Keratinocyte (primary cell): ENCODE results near the gene HES2. TPM values are rescaled to one million over a fixed set of nuclear protein-coding genes. Genes with fewer than 3 reads are reported as not detected.

Source experiments
- DNase-seq: peaks from one replicate; pipeline ENCODE4 v3.0.0-alpha.2; 2011; ENCODE audit warnings: low read depth, missing footprints, low spot score
- FAIRE-seq: peaks from 2 replicates; lab custom pipeline; 2011; peaks lifted over from hg19 to GRCh38; lab: Jason Lieb, UNC
- H2AFZ ChIP-seq: 2 replicates; pipeline ENCODE4 v1.6.0; 2012; ENCODE audit warnings: low read length, control low read depth, inconsistent platforms; ENCODE audit not compliant: control insufficient read depth
- H3K27ac ChIP-seq: 2 replicates; pipeline ENCODE4 v1.5.1; 2011; ENCODE audit warnings: low read length; ENCODE audit not compliant: control insufficient read depth, insufficient read depth
- H3K27me3 ChIP-seq: 3 replicates; pipeline ENCODE4 v1.6.0; 2011; ENCODE audit warnings: low read length; ENCODE audit not compliant: control insufficient read depth, insufficient read depth; ENCODE audit errors: extremely low read depth
- H3K36me3 ChIP-seq, 2 experiments: 2 replicates in 1 of 2; 3 replicates in 1 of 2; pipeline ENCODE4 v1.5.1; 2011; ENCODE audit warnings: low read length in 2 of 2, mild to moderate bottlenecking in 1 of 2; ENCODE audit not compliant: control insufficient read depth in 2 of 2, insufficient read depth in 2 of 2; ENCODE audit errors: extremely low read depth in 1 of 2
- H3K4me1 ChIP-seq: 3 replicates; pipeline ENCODE4 v1.5.1; 2011; ENCODE audit warnings: low read length; ENCODE audit not compliant: control insufficient read depth, insufficient read depth; ENCODE audit errors: extremely low read depth
- H3K4me2 ChIP-seq: 3 replicates; pipeline ENCODE4 v1.6.0; 2011; ENCODE audit warnings: low read depth, low read length; ENCODE audit not compliant: control insufficient read depth, insufficient read depth; ENCODE audit errors: extremely low read depth
- H3K4me3 ChIP-seq, 3 experiments: fragments of 200-600 bp in 1 of 3; sonication (generic) in 1 of 3; 2 replicates in 2 of 3; 3 replicates in 1 of 3; pipeline ENCODE4 v1.5.1; 2011 to 2016; ENCODE audit warnings: low read length in 3 of 3, mild to moderate bottlenecking in 3 of 3, control low read depth in 2 of 3, inconsistent platforms in 1 of 3, low read depth in 1 of 3, mixed read lengths in 1 of 3, mixed run types in 1 of 3, moderate library complexity in 1 of 3; ENCODE audit not compliant: control insufficient read depth in 2 of 3, insufficient read depth in 2 of 3; ENCODE audit errors: extremely low read depth in 1 of 3
- H3K79me2 ChIP-seq: 2 replicates; pipeline ENCODE4 v1.6.0; 2012; ENCODE audit warnings: low read length; ENCODE audit not compliant: control insufficient read depth, insufficient read depth
- H3K9ac ChIP-seq: 3 replicates; pipeline ENCODE4 v1.6.0; 2011; ENCODE audit warnings: low read length; ENCODE audit not compliant: control insufficient read depth, insufficient read depth; ENCODE audit errors: extremely low read depth
- H3K9me1 ChIP-seq: 3 replicates; pipeline ENCODE4 v1.6.0; 2011; ENCODE audit warnings: low read length; ENCODE audit not compliant: control insufficient read depth, insufficient read depth; ENCODE audit errors: extremely low read depth
- H3K9me3 ChIP-seq: 2 replicates; pipeline ENCODE4 v1.5.1; 2012; ENCODE audit warnings: low read depth, low read length; ENCODE audit not compliant: control insufficient read depth
- H4K20me1 ChIP-seq: 3 replicates; pipeline ENCODE4 v1.6.0; 2011; ENCODE audit warnings: low read length; ENCODE audit not compliant: control insufficient read depth, insufficient read depth; ENCODE audit errors: extremely low read depth
- EZH2 ChIP-seq: IDR thresholded peaks from one replicate; pipeline ENCODE4 v1.6.1; 2012; ENCODE audit warnings: inconsistent platforms, mild to moderate bottlenecking, low read length, moderate library complexity
- dilution Hi-C: fragments of 300-500 bp; cut with MboI; formaldehyde crosslinking; loops from one replicate; pipeline ENCODE4 v1.7.0; 2020; ENCODE audit warnings: low sequenced_read_pairs; ENCODE audit not compliant: extremely low pct_ligation_motif_present
- polyA plus RNA-seq, 5 experiments: library from polyadenylated mRNA; depleted of rRNA in 3 of 5; stranded (reverse) in 3 of 5; stranded (forward) in 1 of 5; unstranded in 1 of 5; fragments of >200 nt; gene quantifications; 1 replicate in 1 of 5; 2 replicates in 3 of 5; 3 replicates in 1 of 5; pipeline versions ENCODE4 v1.2.1 to v1.2.3, GENCODE V29; 2011 to 2012; ENCODE audit warnings: missing spikeins in 2 of 5, low read depth in 1 of 5, low replicate concordance in 1 of 5
- TF ChIP-seq, protein P1 (sequence below), 3 experiments: IDR thresholded peaks in 1 of 3; conservative IDR thresholded peaks in 1 of 3; optimal IDR thresholded peaks in 1 of 3; 2 replicates in 2 of 3; 3 replicates in 1 of 3; pipeline versions ENCODE3 to v1.5.1; 2011; ENCODE audit warnings: low read length in 3 of 3, mild to moderate bottlenecking in 3 of 3, moderate library complexity in 2 of 3, control low read depth in 1 of 3, inconsistent platforms in 1 of 3; ENCODE audit not compliant: insufficient read depth in 2 of 3; ENCODE audit errors: extremely low read depth in 1 of 3

HES2 gene
- polyA plus RNA-seq, 1 donor (not counting 4 experiments of a cell fraction or from before 2014, with no cell fraction given) = 30.1 TPM

DNA sequence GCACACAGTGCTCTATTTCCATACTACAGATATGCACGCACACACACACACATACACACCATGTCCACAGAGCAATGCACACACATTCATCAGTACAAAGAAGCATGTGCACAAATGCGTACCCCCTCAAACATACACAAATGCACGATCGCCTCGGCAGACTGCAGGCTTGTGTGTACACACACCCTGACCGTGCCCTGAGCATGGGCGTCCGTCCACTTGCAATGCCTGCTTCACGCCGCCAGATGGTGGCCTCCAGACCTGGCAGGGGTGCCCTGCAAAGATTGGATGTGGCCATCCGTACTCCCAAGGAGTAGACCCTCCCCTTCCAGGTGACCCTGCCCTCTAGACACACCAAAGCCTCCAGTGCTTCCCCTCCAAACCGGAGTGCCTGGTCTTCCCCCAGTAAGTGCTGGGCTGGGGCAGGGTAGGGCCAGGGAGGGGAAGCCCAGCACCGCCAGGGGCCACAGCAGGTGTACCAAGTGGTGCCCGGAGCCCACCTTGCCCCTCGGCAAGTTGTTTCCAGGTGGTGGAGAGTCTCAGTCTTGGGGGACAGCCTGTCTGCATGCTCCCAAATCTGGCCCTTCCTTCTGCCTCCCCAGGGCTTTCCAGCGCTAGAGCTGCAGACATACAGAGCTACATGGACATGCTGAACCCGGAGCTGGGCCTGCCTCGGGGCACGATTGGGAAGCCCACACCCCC lies 25.5 kb upstream of the HES2 start:
- dilution Hi-C loops = no loop called here
- Histone ChIP-seq H3K79me2 (no peaks in the 10 kb centered on the region), H3K4me1 (no peaks in the 10 kb centered on the region), H3K36me3 (no peaks in the 10 kb centered on the region), H3K27me3 (peaks cover 38% of the 10 kb centered on the region), H3K9me3 (no peaks in the 10 kb centered on the region), H2AFZ (no peak overlapping the region), H3K27ac (no peak overlapping the region), H3K4me3 (no peak overlapping the region), H3K9ac (no peak overlapping the region), H4K20me1 (no peaks in the 10 kb centered on the region), H3K9me1 (no peaks in the 10 kb centered on the region), H3K4me2 (no peak overlapping the region)
- TF ChIP-seq, protein P1, sequence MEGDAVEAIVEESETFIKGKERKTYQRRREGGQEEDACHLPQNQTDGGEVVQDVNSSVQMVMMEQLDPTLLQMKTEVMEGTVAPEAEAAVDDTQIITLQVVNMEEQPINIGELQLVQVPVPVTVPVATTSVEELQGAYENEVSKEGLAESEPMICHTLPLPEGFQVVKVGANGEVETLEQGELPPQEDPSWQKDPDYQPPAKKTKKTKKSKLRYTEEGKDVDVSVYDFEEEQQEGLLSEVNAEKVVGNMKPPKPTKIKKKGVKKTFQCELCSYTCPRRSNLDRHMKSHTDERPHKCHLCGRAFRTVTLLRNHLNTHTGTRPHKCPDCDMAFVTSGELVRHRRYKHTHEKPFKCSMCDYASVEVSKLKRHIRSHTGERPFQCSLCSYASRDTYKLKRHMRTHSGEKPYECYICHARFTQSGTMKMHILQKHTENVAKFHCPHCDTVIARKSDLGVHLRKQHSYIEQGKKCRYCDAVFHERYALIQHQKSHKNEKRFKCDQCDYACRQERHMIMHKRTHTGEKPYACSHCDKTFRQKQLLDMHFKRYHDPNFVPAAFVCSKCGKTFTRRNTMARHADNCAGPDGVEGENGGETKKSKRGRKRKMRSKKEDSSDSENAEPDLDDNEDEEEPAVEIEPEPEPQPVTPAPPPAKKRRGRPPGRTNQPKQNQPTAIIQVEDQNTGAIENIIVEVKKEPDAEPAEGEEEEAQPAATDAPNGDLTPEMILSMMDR (optimal IDR thresholded peaks at IDR 0.05 in 1 of 3, IDR thresholded peaks at IDR 0.05 in 1 of 3, conservative IDR thresholded peaks at IDR 0.05 in 1 of 3; ENCODE audit: extremely low read depth in 1 of 3, insufficient read depth in 2 of 3, low read length in 3 of 3) = peak; percentile 21 to 34 (median 29)
- TF ChIP-seq EZH2 = no peak
- FAIRE-seq (no peak), DNase-seq (no peak)

DNA sequence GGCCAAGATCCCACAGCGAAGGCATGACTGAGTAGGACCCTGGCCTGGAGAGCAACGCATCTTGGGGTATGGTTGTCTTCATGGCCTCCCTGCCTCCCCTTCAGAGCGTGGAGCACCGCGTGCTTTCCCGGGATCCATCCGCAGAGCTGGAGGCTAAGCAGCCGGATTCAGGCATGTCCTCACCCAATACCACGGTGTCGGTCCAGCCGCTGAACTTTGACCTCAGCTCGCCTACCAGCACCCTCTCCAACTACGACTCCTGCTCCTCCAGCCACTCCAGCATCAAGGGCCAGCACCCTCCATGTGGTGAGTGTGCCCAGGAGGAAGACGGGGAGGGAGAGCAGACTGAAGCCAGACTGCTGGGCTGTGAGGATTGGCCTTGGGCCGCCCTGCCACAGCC lies 24.7 kb upstream of the HES2 start:
- Histone ChIP-seq H3K4me3 (no peak overlapping the region), H3K79me2 (no peaks in the 10 kb centered on the region), H3K9me3 (no peaks in the 10 kb centered on the region), H3K9me1 (no peaks in the 10 kb centered on the region), H2AFZ (no peak overlapping the region), H3K9ac (no peak overlapping the region), H3K4me2 (no peak overlapping the region), H3K27ac (no peak overlapping the region), H3K36me3 (no peaks in the 10 kb centered on the region), H3K4me1 (no peaks in the 10 kb centered on the region), H4K20me1 (no peaks in the 10 kb centered on the region), H3K27me3 (peaks cover 31% of the 10 kb centered on the region)
- no peak for FAIRE-seq
- DNase-seq = no peak
- TF ChIP-seq EZH2 = no peak
- TF ChIP-seq, protein P1 (optimal IDR thresholded peaks at IDR 0.05 in 1 of 3, IDR thresholded peaks at IDR 0.05 in 1 of 3, conservative IDR thresholded peaks at IDR 0.05 in 1 of 3; ENCODE audit: extremely low read depth in 1 of 3, insufficient read depth in 2 of 3, low read length in 3 of 3) = no peak
- dilution Hi-C loops = no loop called here
